ENCODE measurements around the gene MOGAT1. TPM values are rescaled to one million over a fixed set of nuclear protein-coding genes. Genes with fewer than 3 reads are reported as not detected.
A peak's percentile ranks its signal among the peaks of the same experiment; 100 is the strongest.

The MOGAT1 gene
- total and polyA plus RNA-seq, 2 of the 8 experiments (the other 6 are each of a cell fraction or from before 2014, with no cell fraction given), result 0.11 to 0.67 TPM

DNA sequence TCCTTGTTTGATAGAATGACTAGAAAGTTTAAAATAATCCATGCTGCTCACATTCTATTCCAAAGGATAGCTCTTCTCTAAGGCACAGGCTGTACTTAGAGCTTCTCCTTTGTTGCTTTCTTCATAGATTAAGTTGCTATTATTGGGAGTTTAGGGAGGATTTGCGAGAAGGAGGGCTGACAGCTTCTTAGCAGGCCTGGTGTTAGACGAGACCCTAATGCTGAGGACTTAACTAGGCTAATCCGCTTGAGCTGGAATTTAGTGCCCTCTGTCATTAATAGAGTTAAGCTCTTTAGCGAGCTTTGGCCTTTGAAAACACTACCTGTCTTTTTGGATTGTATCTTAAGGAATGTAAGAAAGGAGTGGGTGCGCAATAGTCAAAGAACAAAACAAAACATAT lies 81.3 kb downstream of the MOGAT1 start:
- H3K9me3 ChIP-seq (ENCODE audit: insufficient read depth in 2 of 2, low read depth in 1 of 2, low read length in 1 of 2), result no peaks in the 10 kb centered on the region
- DNase-seq (ENCODE audit: low read depth in 1 of 2, low spot score in 2 of 2), result no peak
- no peaks in the 10 kb centered on the region for H3K79me2 ChIP-seq (ENCODE audit: control insufficient read depth in 1 of 2, insufficient read depth in 2 of 2, low read length in 2 of 2)
- ChIA-PET POLR2A (ENCODE audit: partially characterized antibody) (no interaction called here), CTCF (ENCODE audit: partially characterized antibody) (interaction anchor here (1.0 to 3.0 kb wide), 8 partner anchors 10 to 231 kb away, joined by 3 to 10 read pairs (median 6); no protein-coding TSS in a partner anchor)
- no peaks in the 10 kb centered on the region; a peak in 2 of 7 replicates for H3K27me3 ChIP-seq (replicated peaks in 1 of 4; ENCODE audit: control insufficient read depth in 3 of 4, extremely low read depth in 1 of 4, insufficient read depth in 3 of 4, low read length in 3 of 4)
- no peak overlapping the region for H3K9ac ChIP-seq (replicated peaks in 1 of 4; ENCODE audit: extremely low read depth in 1 of 4, low read depth in 3 of 4, low read length in 3 of 4)
- H3K27ac ChIP-seq (ENCODE audit: low read depth, low read length), result no peak overlapping the region
- no peak overlapping the region for H3K14ac ChIP-seq (ENCODE audit: insufficient read length)
- H3K4ac ChIP-seq (replicated peaks; ENCODE audit: insufficient read length, low read depth, low read length), result no peak overlapping the region
- H4K8ac ChIP-seq (ENCODE audit: extremely low read depth, insufficient read depth, low read length), result no peak overlapping the region
- no peak overlapping the region for H4K5ac ChIP-seq (ENCODE audit: insufficient read length, low read depth, low read length)
- no peak overlapping the region for H2BK120ac ChIP-seq (replicated peaks; ENCODE audit: low read depth, low read length)
- H3K56ac ChIP-seq (replicated peaks; ENCODE audit: insufficient read length, low read depth, low read length), result no peak overlapping the region
- H3K36me3 ChIP-seq (ENCODE audit: control insufficient read depth in 2 of 4, insufficient read depth in 4 of 4, low read length in 3 of 4), result no peaks in the 10 kb centered on the region
- no peaks in the 10 kb centered on the region for H3K79me1 ChIP-seq (ENCODE audit: low read depth, low read length)
- H3K23me2 ChIP-seq (ENCODE audit: low read depth, low read length), result no peaks in the 10 kb centered on the region
- H3K23ac ChIP-seq (ENCODE audit: insufficient read length), result no peak overlapping the region
- FAIRE-seq, result no peak
- peaks cover 0 to 8% (median 4%) of the 10 kb centered on the region in 4 experiments; a peak in 3 of 7 replicates for H3K4me1 ChIP-seq (replicated peaks in 1 of 4; ENCODE audit: control insufficient read depth in 3 of 4, insufficient read depth in 4 of 4, low read length in 3 of 4)
- no peak overlapping the region for H2BK12ac ChIP-seq (ENCODE audit: low read depth, low read length)
- H2AFZ ChIP-seq (ENCODE audit: low read length), result no peak overlapping the region
- no peak overlapping the region for H4K91ac ChIP-seq (replicated peaks; ENCODE audit: insufficient read length, low read length)
- H2AK5ac ChIP-seq (ENCODE audit: low read depth, low read length), result no peak overlapping the region
- no peaks in the 10 kb centered on the region for H4K20me1 ChIP-seq (replicated peaks in 1 of 2; ENCODE audit: control insufficient read depth in 1 of 2, insufficient read depth in 2 of 2, low read length in 2 of 2)
- H3K18ac ChIP-seq (ENCODE audit: extremely low read depth, low read length), result no peak overlapping the region
- H2BK20ac ChIP-seq (ENCODE audit: low read length), result no peak overlapping the region
- no peak overlapping the region for H2BK15ac ChIP-seq (ENCODE audit: low read length)
- no peak overlapping the region for H2BK5ac ChIP-seq (ENCODE audit: low read depth, low read length)
- H3K4me3 ChIP-seq (ENCODE audit: extremely low read depth in 1 of 4, insufficient read depth in 2 of 4, low read depth in 3 of 4, low read length in 4 of 4), result no peak overlapping the region
- H3K4me2 ChIP-seq (ENCODE audit: insufficient read depth in 1 of 2, low read depth in 2 of 2, low read length in 2 of 2), result peak overlapping the region in 1 of 2 experiments; percentile 0; a peak in 1 of 4 replicates
- WGBS, 2 experiments (ENCODE audit: extremely low coverage in 1 of 2, insufficient coverage in 1 of 2, insufficient read length in 1 of 2, insufficient replicate concordance in 2 of 2, low coverage in 1 of 2, low lambda C conversion rate in 2 of 2, missing lambda C conversion rate in 1 of 2), result 76% methylated on average over 5 of the region's 5 CpGs; no CpG with 5 or more reads in 1 of the 2 experiments
- TF ChIP-seq POLR2AphosphoS5 (IDR thresholded peaks at IDR 0.05; ENCODE audit: low read depth, low read length) (no peak), TBP (IDR thresholded peaks at IDR 0.05; ENCODE audit: low read depth, low read length) (no peak)
